ENCODE results near the gene NECTIN3.

The NECTIN3 gene

DNA sequence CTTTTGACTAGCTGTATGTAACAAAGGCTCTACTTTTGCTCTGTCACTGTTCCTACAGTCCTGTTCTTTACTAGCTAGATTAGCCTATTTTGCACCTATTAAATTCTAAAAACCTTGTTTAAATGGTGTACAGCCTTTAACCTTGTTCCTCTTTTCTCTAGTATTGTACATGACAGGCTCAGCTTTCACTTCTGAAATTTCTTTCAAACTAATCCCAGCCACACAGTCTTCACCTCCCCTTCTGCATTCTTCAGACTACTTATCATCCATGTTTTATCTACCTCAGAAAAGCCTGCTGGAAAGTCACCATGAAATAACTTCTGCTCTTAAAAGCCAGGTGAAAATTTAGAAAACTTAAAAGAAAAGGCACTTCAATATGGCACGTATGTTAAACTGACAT is 122.4 kb downstream of the NECTIN3 start:
- no peak overlapping the region for H3K27ac Mint-ChIP-seq
- H3K36me3 Mint-ChIP-seq (ENCODE audit: low read depth): no peaks in the 10 kb centered on the region
- intact Hi-C loops (cut with micrococcal nuclease): no loop called here
- no peaks in the 10 kb centered on the region for H3K9me3 Mint-ChIP-seq
- no peak overlapping the region for H3K4me3 Mint-ChIP-seq
- no peaks in the 10 kb centered on the region for H3K4me1 Mint-ChIP-seq (ENCODE audit: low read depth)
- no peaks in the 10 kb centered on the region for H3K27me3 Mint-ChIP-seq

DNA sequence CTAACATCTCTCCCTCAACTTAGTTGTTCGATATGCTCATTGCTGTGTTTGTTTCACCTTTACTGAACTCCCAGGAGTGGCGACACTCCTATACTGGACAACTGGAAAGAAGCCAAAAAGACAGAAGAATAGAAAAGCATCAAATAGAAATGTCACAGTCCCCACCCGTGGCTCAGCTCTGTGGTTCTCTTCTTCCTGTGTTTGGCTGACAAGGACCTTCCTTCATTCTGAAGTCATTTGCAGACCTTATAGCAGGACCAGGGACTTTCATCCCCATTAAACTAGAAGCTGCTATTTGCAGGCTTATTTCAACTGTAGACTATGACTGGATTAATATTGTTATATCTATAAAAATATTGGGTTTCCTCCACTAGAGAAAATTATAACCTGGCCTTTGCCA is 125.9 kb downstream of the NECTIN3 start:
- Mint-ChIP-seq H3K36me3 (ENCODE audit: low read depth) (no peaks in the 10 kb centered on the region), H3K9me3 (no peaks in the 10 kb centered on the region), H3K27me3 (no peaks in the 10 kb centered on the region), H3K4me1 (ENCODE audit: low read depth) (no peaks in the 10 kb centered on the region), H3K4me3 (no peak overlapping the region), H3K27ac (no peak overlapping the region)
- intact Hi-C loops (cut with micrococcal nuclease): no loop called here

DNA sequence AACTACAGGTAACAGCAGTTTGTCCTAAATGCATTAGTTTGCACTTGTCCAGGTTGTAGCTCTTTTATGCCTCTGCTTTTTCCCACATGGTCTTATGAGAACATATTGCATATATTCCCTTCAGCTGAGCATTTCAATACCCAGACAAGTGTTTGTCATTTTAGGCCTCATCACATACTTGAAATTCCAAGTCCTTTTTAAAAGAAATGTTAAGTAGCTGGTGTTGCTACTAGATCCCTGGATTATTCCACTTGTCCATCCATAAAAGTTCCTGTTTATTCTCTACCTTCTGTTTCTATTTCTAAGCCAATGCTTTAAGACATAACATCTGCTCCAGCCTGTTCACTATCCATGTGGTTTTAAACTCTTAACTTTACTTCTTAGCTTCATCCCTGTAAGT is 128.4 kb downstream of the NECTIN3 start:
- intact Hi-C loops (cut with micrococcal nuclease): no loop called here
- Mint-ChIP-seq H3K4me3 (no peak overlapping the region), H3K27me3 (no peaks in the 10 kb centered on the region), H3K36me3 (ENCODE audit: low read depth) (no peaks in the 10 kb centered on the region), H3K4me1 (ENCODE audit: low read depth) (no peaks in the 10 kb centered on the region), H3K27ac (no peak overlapping the region), H3K9me3 (no peaks in the 10 kb centered on the region)

DNA sequence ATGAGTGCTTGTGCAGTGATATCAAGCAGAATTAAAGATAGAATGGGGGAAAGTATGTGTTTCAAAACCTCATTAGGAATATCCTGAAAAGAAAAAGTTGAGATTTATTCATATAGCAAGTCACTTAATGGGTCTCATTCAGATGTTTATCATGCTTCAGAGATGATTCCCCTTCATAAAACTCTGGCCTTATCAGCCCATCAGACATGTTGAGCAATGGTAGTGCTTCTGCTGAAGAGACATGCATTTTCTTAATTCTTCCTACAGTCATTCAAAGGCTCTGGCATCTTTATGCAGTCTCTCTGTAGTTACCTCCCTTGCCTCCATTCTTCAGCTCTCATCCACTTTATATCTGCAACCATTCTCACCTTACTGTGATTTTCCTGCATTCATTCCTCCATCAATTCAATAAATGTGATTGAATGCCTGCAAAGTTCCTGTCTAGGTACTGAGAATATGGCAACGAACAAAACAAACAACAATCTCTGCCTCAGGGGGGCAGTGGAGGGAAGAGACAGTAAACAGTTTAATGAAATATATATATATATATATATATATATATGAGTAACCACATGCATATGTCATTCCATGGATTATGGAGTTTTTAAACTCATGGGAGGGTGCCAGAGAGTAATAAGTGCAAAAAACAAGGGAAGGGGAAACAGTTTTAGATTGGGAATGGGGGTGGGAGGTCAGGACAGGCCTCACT is 138.5 kb downstream of the NECTIN3 start:
- H3K36me3 Mint-ChIP-seq (ENCODE audit: low read depth): no peaks in the 10 kb centered on the region
- no peaks in the 10 kb centered on the region for H3K4me1 Mint-ChIP-seq (ENCODE audit: low read depth)
- peaks cover 2% of the 10 kb centered on the region for H3K9me3 Mint-ChIP-seq
- intact Hi-C loops (cut with micrococcal nuclease): no loop called here
- H3K27me3 Mint-ChIP-seq: no peaks in the 10 kb centered on the region
- no peak overlapping the region for H3K27ac Mint-ChIP-seq
- H3K4me3 Mint-ChIP-seq: no peak overlapping the region

DNA sequence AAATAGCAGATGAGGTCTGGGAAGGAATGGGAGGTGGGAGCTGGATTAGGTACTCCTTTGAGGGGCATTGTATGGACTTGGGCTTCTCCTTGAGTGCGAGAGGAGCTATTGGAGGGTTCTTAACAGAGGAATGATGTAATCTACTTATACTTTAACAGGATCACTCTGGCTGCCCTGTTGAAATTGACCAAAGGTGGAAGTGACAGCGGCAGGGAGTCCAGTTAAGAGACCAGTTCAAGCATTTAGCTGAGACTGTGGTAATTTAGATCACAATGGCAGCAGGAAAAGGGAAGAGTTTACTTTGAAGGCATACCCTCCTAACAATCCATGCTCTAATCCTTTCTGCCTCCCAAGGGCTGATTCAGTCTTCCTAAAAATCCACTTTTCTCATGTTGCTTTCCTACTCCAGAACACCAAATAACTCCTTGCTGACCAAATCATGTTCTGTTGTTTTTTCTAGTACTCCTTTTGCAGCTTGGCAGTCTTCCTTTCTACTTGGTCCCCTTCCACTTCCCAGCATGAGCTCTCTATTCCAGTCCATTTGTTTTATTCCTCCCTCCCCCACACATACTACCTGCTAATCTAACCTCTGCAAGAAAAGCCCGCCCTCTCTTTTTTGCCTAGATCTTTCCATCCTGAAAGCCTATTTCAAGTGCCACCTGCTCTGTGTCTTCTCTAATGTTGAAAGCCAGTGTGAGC is 139.4 kb downstream of the NECTIN3 start:
- intact Hi-C loops (cut with micrococcal nuclease): no loop called here
- no peak overlapping the region for H3K27ac Mint-ChIP-seq
- H3K27me3 Mint-ChIP-seq: no peaks in the 10 kb centered on the region

DNA sequence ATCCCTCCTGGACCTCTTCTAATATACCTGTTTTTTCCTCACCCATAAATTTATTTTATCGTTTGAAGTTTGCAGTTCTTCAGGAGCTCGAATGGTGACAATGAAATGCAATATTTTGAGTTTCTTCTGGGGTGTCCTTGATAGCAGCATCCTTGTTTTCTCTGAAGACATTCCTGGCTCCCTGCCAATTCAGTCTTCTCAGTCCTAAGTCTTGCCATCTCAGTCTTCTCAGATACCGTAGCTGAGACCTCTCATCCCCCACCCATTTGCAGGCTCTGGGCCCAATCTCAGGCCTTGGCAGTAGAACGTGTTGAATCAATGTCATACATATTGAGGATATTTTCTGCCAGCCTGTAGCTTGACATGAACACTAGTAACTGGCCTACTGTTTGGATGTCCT is 140.9 kb downstream of the NECTIN3 start:
- intact Hi-C loops (cut with micrococcal nuclease): no loop called here
- Mint-ChIP-seq H3K4me1 (ENCODE audit: low read depth) (no peaks in the 10 kb centered on the region), H3K27ac (no peak overlapping the region), H3K36me3 (ENCODE audit: low read depth) (no peaks in the 10 kb centered on the region), H3K27me3 (no peaks in the 10 kb centered on the region), H3K9me3 (peaks cover 6% of the 10 kb centered on the region), H3K4me3 (no peak overlapping the region)

More for the DNA sequence above, 139.4 kb downstream of the NECTIN3 start:
- Mint-ChIP-seq H3K4me3 (no peak overlapping the region), H3K9me3 (peaks cover 6% of the 10 kb centered on the region), H3K4me1 (ENCODE audit: low read depth) (no peaks in the 10 kb centered on the region), H3K36me3 (ENCODE audit: low read depth) (no peaks in the 10 kb centered on the region)

DNA sequence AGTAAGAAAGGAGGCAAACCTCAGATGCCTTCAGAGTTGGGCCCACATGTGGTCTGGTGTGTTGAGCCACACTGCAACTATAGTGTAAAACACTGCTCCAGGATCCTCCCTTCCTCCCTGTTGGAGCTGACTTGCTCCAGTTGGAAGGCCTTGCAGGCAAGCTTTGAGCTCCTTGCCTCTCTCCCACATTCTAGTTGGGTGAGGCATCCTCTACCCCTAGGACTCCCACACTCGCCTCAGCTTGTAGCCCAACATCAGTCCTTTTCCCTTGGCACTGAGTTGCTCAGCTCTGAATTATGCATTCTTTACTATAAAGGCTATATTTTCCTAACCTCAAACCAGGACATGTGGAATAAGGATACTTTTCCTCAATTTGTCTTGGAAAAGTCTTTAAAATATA is 143.9 kb downstream of the NECTIN3 start:
- no peak overlapping the region for H3K27ac Mint-ChIP-seq
- peaks cover 6% of the 10 kb centered on the region for H3K9me3 Mint-ChIP-seq
- no peak overlapping the region for H3K4me3 Mint-ChIP-seq
- no peaks in the 10 kb centered on the region for H3K27me3 Mint-ChIP-seq
- intact Hi-C loops (cut with micrococcal nuclease): no loop called here
- H3K4me1 Mint-ChIP-seq (ENCODE audit: low read depth): no peaks in the 10 kb centered on the region
- no peaks in the 10 kb centered on the region for H3K36me3 Mint-ChIP-seq (ENCODE audit: low read depth)

DNA sequence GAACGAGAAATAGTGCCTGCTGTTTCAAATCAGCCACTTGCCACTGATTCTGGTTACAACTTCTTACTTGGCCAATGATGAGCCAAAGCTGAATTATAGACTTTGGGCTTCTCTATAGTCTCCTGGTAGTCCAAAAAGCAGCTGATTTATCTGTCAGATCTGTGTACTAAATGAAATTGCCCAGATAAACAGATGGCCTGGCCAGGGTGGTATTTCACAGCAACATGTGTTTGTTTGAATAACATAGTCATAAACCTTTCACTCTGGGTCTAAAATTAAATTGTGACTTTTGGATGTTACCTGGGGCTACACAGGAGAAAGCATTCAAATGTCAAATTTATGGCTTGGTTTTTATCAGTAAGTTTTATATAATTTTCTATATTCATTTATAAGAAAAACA is 147.0 kb downstream of the NECTIN3 start:
- intact Hi-C loops (cut with micrococcal nuclease): no loop called here
- Mint-ChIP-seq H3K4me1 (ENCODE audit: low read depth) (no peaks in the 10 kb centered on the region), H3K36me3 (ENCODE audit: low read depth) (no peaks in the 10 kb centered on the region), H3K27me3 (no peaks in the 10 kb centered on the region), H3K27ac (no peak overlapping the region), H3K9me3 (peaks cover 6% of the 10 kb centered on the region), H3K4me3 (no peak overlapping the region)

DNA sequence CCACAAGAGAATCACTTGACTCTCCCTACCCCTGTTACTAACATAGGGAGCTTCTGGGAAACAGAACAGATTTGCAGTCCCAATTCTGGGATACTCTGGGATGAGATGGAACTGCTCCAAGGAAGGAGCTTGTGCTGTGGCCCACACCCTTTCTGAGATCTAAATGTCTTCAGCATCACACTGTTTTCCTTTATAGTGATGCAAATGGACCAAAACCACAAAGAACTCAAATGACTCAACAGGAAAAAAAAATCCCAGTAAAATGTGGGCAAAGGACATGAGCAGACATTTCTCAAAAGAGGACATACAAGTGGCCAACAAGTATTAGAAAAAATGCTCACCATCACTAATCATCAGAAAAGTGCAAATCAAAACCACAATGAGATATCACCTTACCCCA is 155.6 kb downstream of the NECTIN3 start:
- Mint-ChIP-seq H3K36me3 (ENCODE audit: low read depth) (no peaks in the 10 kb centered on the region), H3K4me3 (no peak overlapping the region), H3K27me3 (no peaks in the 10 kb centered on the region), H3K9me3 (peaks cover 26% of the 10 kb centered on the region), H3K4me1 (ENCODE audit: low read depth) (no peaks in the 10 kb centered on the region), H3K27ac (no peak overlapping the region)
- intact Hi-C loops (cut with micrococcal nuclease): no loop called here

DNA sequence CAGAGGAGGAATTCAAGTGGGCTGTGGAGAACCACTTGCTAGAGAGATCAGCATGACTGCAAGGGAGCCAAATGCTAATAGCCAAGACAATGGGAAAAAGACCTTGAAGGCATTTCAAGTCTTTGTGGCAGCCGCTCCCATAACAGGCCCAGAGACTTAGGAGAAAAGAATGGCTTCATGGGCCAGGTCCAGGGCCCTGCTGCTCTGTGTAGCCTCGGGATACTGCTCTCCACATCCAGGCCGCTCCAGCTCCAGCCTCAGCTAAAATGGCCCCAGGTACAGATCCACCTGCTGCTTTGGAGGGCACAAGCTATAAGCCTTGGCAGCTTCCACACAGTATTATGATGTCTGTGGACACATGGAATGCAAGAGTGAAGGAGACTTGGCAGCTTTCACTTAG is 157.7 kb downstream of the NECTIN3 start:
- Mint-ChIP-seq H3K4me3 (no peak overlapping the region), H3K27ac (no peak overlapping the region), H3K27me3 (no peaks in the 10 kb centered on the region), H3K4me1 (ENCODE audit: low read depth) (no peaks in the 10 kb centered on the region), H3K9me3 (peaks cover 26% of the 10 kb centered on the region), H3K36me3 (ENCODE audit: low read depth) (no peaks in the 10 kb centered on the region)
- intact Hi-C loops (cut with micrococcal nuclease): no loop called here

DNA sequence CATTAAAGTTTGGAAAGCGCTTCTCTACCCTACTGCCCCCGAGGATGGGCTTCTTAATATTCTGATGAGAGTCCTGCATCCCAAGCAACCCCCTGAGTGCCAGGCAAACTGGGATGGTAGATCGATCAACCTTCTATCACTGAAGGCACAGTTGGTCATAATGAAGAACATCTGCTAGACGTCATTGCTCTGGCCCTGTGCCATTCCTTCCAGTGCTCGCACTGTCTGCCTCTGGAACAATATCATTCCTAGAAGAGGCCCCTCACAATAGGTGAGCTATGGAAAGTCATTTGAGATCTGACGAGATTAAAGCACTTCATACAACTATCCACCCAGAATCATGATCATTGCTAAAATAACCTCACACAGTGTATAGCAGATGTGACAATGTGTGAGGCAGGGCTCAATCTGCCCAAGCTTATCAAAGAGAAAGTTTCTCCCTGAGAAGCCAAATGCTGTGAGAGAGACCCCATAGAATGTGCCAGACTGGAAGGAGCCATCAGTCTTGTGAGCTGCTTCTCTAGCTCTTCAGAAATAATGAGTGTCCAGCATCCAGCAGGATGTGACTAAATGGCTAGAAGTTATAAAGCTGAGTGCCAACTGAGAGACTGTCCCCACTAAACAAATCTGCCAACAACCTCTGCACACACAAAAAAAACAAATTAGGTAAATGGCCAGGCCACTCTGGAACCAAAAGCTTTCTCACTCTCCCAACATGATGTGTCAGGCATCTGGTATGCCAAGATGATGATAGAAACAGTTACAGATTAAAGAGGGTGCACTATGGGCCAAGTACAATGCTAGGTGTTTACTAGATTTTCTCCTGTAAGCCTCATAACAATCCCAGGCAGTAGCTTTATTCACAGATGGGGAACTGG is 165.5 kb downstream of the NECTIN3 start:
- H3K4me1 Mint-ChIP-seq (ENCODE audit: low read depth): no peaks in the 10 kb centered on the region
- no peak overlapping the region for H3K4me3 Mint-ChIP-seq
- H3K27me3 Mint-ChIP-seq: no peaks in the 10 kb centered on the region
- H3K27ac Mint-ChIP-seq: no peak overlapping the region
- intact Hi-C loops (cut with micrococcal nuclease): no loop called here
- H3K36me3 Mint-ChIP-seq (ENCODE audit: low read depth): no peaks in the 10 kb centered on the region
- H3K9me3 Mint-ChIP-seq: peaks cover 19% of the 10 kb centered on the region

DNA sequence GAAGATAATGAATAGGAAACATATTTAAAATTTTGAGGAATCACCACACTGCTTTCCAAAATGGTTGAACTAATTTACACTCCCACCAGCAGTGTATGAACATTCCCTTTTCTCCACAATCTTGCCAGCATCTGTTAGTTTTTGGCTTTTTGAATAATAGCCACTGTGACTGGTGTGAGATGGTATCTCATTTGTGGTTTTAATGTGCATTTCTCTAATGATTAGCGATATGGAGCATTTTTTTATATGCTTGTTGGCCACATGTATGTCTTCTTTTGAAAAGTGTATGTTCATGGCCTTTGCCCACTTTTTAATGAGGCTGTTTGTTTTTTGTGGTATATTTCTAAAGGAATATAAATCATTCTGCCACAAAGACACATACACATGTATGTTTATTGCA is 166.3 kb downstream of the NECTIN3 start:
- intact Hi-C loops (cut with micrococcal nuclease): no loop called here
- Mint-ChIP-seq H3K4me1 (ENCODE audit: low read depth) (no peaks in the 10 kb centered on the region), H3K9me3 (peaks cover 26% of the 10 kb centered on the region), H3K36me3 (ENCODE audit: low read depth) (no peaks in the 10 kb centered on the region), H3K27me3 (no peaks in the 10 kb centered on the region), H3K27ac (no peak overlapping the region), H3K4me3 (no peak overlapping the region)

DNA sequence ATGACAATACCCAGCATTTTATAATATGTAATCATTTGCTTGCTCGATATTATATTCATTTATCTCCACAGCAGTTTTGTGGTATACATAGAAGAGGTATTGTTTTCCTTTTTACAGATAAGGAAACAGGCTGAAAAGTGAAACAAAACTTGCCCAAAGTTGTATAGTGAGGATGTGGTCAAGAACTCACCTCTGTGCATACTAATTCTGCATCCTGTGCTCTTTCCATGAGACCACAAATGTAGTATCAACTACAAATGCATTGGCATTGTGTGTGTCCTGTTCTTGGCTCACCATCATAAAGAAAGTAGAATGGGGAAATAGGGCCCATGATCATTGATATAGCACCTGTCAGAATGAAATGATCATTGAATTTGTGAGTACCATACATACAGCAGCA is 167.3 kb downstream of the NECTIN3 start:
- no peaks in the 10 kb centered on the region for H3K4me1 Mint-ChIP-seq (ENCODE audit: low read depth)
- no peak overlapping the region for H3K4me3 Mint-ChIP-seq
- no peak overlapping the region for H3K27ac Mint-ChIP-seq
- peaks cover 34% of the 10 kb centered on the region for H3K9me3 Mint-ChIP-seq
- intact Hi-C loops (cut with micrococcal nuclease): no loop called here
- H3K27me3 Mint-ChIP-seq: no peaks in the 10 kb centered on the region
- H3K36me3 Mint-ChIP-seq (ENCODE audit: low read depth): no peaks in the 10 kb centered on the region

DNA sequence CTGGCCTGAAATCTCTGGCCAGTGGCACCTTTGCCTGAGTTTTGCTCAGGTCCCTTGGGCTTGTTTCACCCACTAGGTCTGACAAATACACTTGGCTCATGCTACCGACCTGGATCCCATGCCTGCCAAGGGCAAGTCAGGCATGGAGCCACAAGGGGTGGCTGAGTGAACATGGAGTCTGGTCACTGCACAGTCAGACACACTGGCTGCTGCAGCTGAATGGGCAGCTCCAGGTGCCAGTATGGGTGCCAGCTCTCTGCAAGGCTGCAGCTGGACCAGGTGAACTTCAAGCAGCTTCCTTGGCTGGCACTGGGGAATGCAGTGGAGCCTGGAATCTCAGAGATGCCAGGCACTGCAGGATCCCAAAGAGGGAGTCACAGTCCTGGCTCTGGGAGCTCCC is 170.3 kb downstream of the NECTIN3 start:
- Mint-ChIP-seq H3K4me3 (no peak overlapping the region), H3K27ac (no peak overlapping the region), H3K4me1 (ENCODE audit: low read depth) (no peaks in the 10 kb centered on the region), H3K27me3 (no peaks in the 10 kb centered on the region), H3K9me3 (peaks cover 46% of the 10 kb centered on the region), H3K36me3 (ENCODE audit: low read depth) (no peaks in the 10 kb centered on the region)
- intact Hi-C loops (cut with micrococcal nuclease): no loop called here
